CD14-positive monocyte (primary cell): ENCODE results near the gene TMEM37. TPM values are rescaled to one million over a fixed set of nuclear protein-coding genes. Genes with fewer than 3 reads are reported as not detected.

ENCODE experiments used
- DNase-seq, 3 donors: peaks; one replicate each; pipeline ENCODE4 v3.0.0-alpha.2; 2011 to 2022
- H2AFZ ChIP-seq: 2 replicates; pipeline ENCODE4 v1.6.0; 2012; ENCODE audit warnings: mild to moderate bottlenecking, low read depth, low read length, inconsistent platforms; ENCODE audit not compliant: insufficient read depth, poor library complexity, severe bottlenecking
- H3K27ac ChIP-seq, 2 donors: 1 replicate in 1 of 2; 2 replicates in 1 of 2; pipeline ENCODE4 v1.5.1; 2012 to 2013; ENCODE audit warnings: low read length in 2 of 2, control low read depth in 1 of 2, inconsistent platforms in 1 of 2, low read depth in 1 of 2, mild to moderate bottlenecking in 1 of 2
- H3K27me3 ChIP-seq, 2 donors: one replicate each; pipeline versions ENCODE4 v1.6.0 to v1.6.1; 2011 to 2013; ENCODE audit warnings: low read length in 2 of 2; ENCODE audit not compliant: control insufficient read depth in 2 of 2, insufficient read depth in 2 of 2
- H3K36me3 ChIP-seq, 2 donors: replicated peaks in 1 of 2; 1 replicate in 1 of 2; 2 replicates in 1 of 2; pipeline versions ENCODE4 v1.5.1 to v1.6.1; 2012 to 2013; ENCODE audit warnings: low read length in 2 of 2, control low read depth in 1 of 2, inconsistent platforms in 1 of 2, mild to moderate bottlenecking in 1 of 2; ENCODE audit not compliant: insufficient read depth in 2 of 2, control insufficient read depth in 1 of 2
- H3K4me1 ChIP-seq, 2 donors: 1 replicate in 1 of 2; 2 replicates in 1 of 2; pipeline versions ENCODE4 v1.5.1 to v1.6.1; 2012 to 2013; ENCODE audit warnings: low read length in 2 of 2, control low read depth in 1 of 2, inconsistent platforms in 1 of 2, mild to moderate bottlenecking in 1 of 2, moderate library complexity in 1 of 2; ENCODE audit not compliant: insufficient read depth in 2 of 2, control insufficient read depth in 1 of 2
- H3K4me2 ChIP-seq: replicated peaks from 2 replicates; pipeline ENCODE3; 2012; ENCODE audit warnings: low read length, moderate library complexity, mild to moderate bottlenecking; ENCODE audit not compliant: poor library complexity, severe bottlenecking; ENCODE audit errors: extremely low read depth
- H3K4me3 ChIP-seq, 3 experiments: fragments of 200-600 bp in 1 of 3; sonication (generic) in 1 of 3; replicated peaks in 1 of 3; 1 replicate in 2 of 3; 2 replicates in 1 of 3; pipeline ENCODE4 v1.5.1; 2011 to 2013; ENCODE audit warnings: low read length in 3 of 3, mild to moderate bottlenecking in 3 of 3, control low read depth in 2 of 3, low read depth in 2 of 3, inconsistent platforms in 1 of 3, moderate library complexity in 1 of 3
- H3K79me2 ChIP-seq: 2 replicates; pipeline ENCODE4 v1.6.0; 2012; ENCODE audit warnings: mild to moderate bottlenecking, control low read depth, inconsistent platforms, low read length, moderate library complexity; ENCODE audit not compliant: insufficient read depth
- H3K9ac ChIP-seq: 2 replicates; pipeline ENCODE4 v1.6.0; 2017; ENCODE audit warnings: low read length, mild to moderate bottlenecking; ENCODE audit not compliant: insufficient read depth, poor library complexity, severe bottlenecking
- H3K9me3 ChIP-seq, 2 donors: replicated peaks in 1 of 2; 1 replicate in 1 of 2; 2 replicates in 1 of 2; pipeline versions ENCODE4 v1.5.1 to v1.6.1; 2012 to 2013; ENCODE audit warnings: low read length in 2 of 2, control low read depth in 1 of 2; ENCODE audit not compliant: control insufficient read depth in 1 of 2, insufficient read depth in 1 of 2
- H4K20me1 ChIP-seq: 2 replicates; pipeline ENCODE4 v1.6.0; 2012; ENCODE audit warnings: mild to moderate bottlenecking, low read length, control low read depth, moderate library complexity; ENCODE audit not compliant: insufficient read depth
- H3K27ac Mint-ChIP-seq, 7 donors: one replicate each; pipeline ENCODE4 v1.8.0; 2020; ENCODE audit warnings: mild to moderate bottlenecking in 7 of 7, mixed read lengths in 7 of 7, moderate library complexity in 6 of 7, inconsistent platforms in 2 of 7
- H3K27me3 Mint-ChIP-seq, 3 donors: one replicate each; pipeline ENCODE4 v1.8.0; 2021 to 2022; ENCODE audit warnings: low read depth in 3 of 3, mild to moderate bottlenecking in 3 of 3, mixed read lengths in 3 of 3, moderate library complexity in 3 of 3, inconsistent platforms in 1 of 3
- H3K36me3 Mint-ChIP-seq, 2 donors: one replicate each; pipeline ENCODE4 v1.8.0; 2020; ENCODE audit warnings: mixed read lengths in 2 of 2, inconsistent platforms in 1 of 2, mild to moderate bottlenecking in 1 of 2
- H3K4me1 Mint-ChIP-seq: one replicate; pipeline ENCODE4 v1.8.0; 2020; ENCODE audit warnings: mild to moderate bottlenecking, mixed read lengths
- H3K4me3 Mint-ChIP-seq, 2 donors: one replicate each; pipeline ENCODE4 v1.8.0; 2020; ENCODE audit warnings: mild to moderate bottlenecking in 2 of 2, mixed read lengths in 2 of 2, moderate library complexity in 1 of 2
- H3K9me3 Mint-ChIP-seq, 7 donors: one replicate each; pipeline ENCODE4 v1.8.0; 2020 to 2022; ENCODE audit warnings: mixed read lengths in 7 of 7, mild to moderate bottlenecking in 6 of 7, moderate library complexity in 6 of 7, inconsistent platforms in 2 of 7
- CTCF ChIP-seq: fragments of 200-600 bp; IDR thresholded peaks from one replicate; pipeline ENCODE4 v1.8.0; 2022; ENCODE audit warnings: antibody characterized with exemption, mild to moderate bottlenecking
- WGBS: methylation state at CpG from one replicate; pipeline ENCODE4 v1.1.5; 2013; ENCODE audit warnings: missing lambda C conversion rate; ENCODE audit not compliant: insufficient coverage; 5-methylcytosine and 5-hydroxymethylcytosine counted together
- intact Hi-C, 2 donors: fragments of 100-400 bp; cut with micrococcal nuclease; formaldehyde crosslinking; loops; one replicate each; pipeline versions ENCODE4 v1.15.0 to v1.15.1; 2023
- polyA plus RNA-seq, 3 donors: library from polyadenylated mRNA; depleted of rRNA in 1 of 3; unstranded in 2 of 3; stranded (reverse) in 1 of 3; fragments of 300-500 nt in 2 of 3; fragments of >200 nt in 1 of 3; fragmentation: Illumina TruSeq in 2 of 3; gene quantifications; 1 replicate in 2 of 3; 2 replicates in 1 of 3; pipeline ENCODE4 v1.2.3, GENCODE V29; 2012 to 2021

Gene TMEM37
- polyA plus RNA-seq, 3 donors: not detected

DNA sequence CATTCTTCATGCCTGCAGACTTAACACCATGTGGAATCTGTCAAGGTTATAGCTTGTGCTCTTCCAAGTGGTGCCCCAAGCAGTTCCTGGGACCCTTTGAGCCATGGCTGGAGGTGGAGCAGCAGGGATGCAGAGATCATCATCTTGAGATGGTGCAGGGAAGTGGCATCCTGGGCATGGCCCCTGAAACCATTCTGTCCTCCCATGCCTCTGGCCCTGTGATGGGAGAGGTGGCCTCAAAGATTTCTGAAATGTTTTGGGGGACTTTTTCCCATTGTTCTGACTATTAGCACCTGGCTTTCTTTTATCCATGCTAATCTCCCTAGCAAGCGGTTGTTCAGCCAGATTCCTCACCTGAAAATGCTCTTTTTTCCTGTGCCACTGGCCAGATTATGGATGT, 10.3 kb upstream of the TMEM37 start:
- intact Hi-C loops: no loop called here
- Mint-ChIP-seq H3K27ac (no peak overlapping the region), H3K4me3 (no peak overlapping the region), H3K9me3 (peaks cover 2 to 6% (median 4%) of the 10 kb centered on the region in 7 donors), H3K27me3 (peaks cover 3 to 24% (median 21%) of the 10 kb centered on the region in 3 donors), H3K4me1 (no peaks in the 10 kb centered on the region), H3K36me3 (no peaks in the 10 kb centered on the region)
- peaks cover 0 to 2% of the 10 kb centered on the region in 2 donors for H3K9me3 ChIP-seq
- H3K27me3 ChIP-seq: peaks cover 2% of the 10 kb centered on the region in 2 donors
- no CpG with 5 or more reads among the region's 1 CpG for WGBS
- H3K4me2 ChIP-seq: no peak overlapping the region
- no peak overlapping the region for H3K4me3 ChIP-seq
- no peak overlapping the region for H2AFZ ChIP-seq
- no peak for TF ChIP-seq CTCF
- no peaks in the 10 kb centered on the region for H3K36me3 ChIP-seq
- no peak for DNase-seq
- H4K20me1 ChIP-seq: no peaks in the 10 kb centered on the region
- no peak overlapping the region for H3K27ac ChIP-seq
- no peaks in the 10 kb centered on the region for H3K79me2 ChIP-seq
- no peak overlapping the region for H3K9ac ChIP-seq
- no peaks in the 10 kb centered on the region for H3K4me1 ChIP-seq

GRCh38 chr2:119421741-119422140, 9.9 kb upstream of the TMEM37 start:
- no peak for TF ChIP-seq CTCF
- Histone ChIP-seq H3K4me2 (no peak overlapping the region), H3K4me3 (no peak overlapping the region), H4K20me1 (no peaks in the 10 kb centered on the region), H3K4me1 (peaks cover 0 to 2% of the 10 kb centered on the region in 2 donors), H3K9me3 (peaks cover 0 to 2% of the 10 kb centered on the region in 2 donors), H3K9ac (no peak overlapping the region), H3K79me2 (no peaks in the 10 kb centered on the region), H2AFZ (no peak overlapping the region), H3K36me3 (no peaks in the 10 kb centered on the region), H3K27ac (no peak overlapping the region), H3K27me3 (peaks cover 2 to 5% of the 10 kb centered on the region in 2 donors)
- intact Hi-C loops: no loop called here
- Mint-ChIP-seq H3K36me3 (no peaks in the 10 kb centered on the region), H3K27ac (no peak overlapping the region), H3K4me1 (peaks cover 4% of the 10 kb centered on the region), H3K27me3 (peaks cover 6 to 29% (median 24%) of the 10 kb centered on the region in 3 donors), H3K9me3 (peaks cover 2 to 6% (median 4%) of the 10 kb centered on the region in 7 donors), H3K4me3 (no peak overlapping the region)
- DNase-seq: no peak
